GM08714 (cell line): Measurements from ENCODE around the gene PCGF3.
"Not testable (repeated sequence)": the region's sequence is repeated elsewhere in the genome, so short reads cannot be mapped to it uniquely, and the experiment has no call there.

Source experiments
- H3K4me3 ChIP-seq: fragments of 200-500 bp; sonication (Bioruptor generic); 2 replicates; pipeline ENCODE4 v1.5.1; 2014; ENCODE audit warnings: mild to moderate bottlenecking, low read length, inconsistent platforms
- ZNF274 ChIP-seq: IDR thresholded peaks from 2 replicates; pipeline ENCODE4 v1.6.1; 2012; ENCODE audit warnings: mild to moderate bottlenecking, low read depth, low read length

Gene PCGF3

DNA sequence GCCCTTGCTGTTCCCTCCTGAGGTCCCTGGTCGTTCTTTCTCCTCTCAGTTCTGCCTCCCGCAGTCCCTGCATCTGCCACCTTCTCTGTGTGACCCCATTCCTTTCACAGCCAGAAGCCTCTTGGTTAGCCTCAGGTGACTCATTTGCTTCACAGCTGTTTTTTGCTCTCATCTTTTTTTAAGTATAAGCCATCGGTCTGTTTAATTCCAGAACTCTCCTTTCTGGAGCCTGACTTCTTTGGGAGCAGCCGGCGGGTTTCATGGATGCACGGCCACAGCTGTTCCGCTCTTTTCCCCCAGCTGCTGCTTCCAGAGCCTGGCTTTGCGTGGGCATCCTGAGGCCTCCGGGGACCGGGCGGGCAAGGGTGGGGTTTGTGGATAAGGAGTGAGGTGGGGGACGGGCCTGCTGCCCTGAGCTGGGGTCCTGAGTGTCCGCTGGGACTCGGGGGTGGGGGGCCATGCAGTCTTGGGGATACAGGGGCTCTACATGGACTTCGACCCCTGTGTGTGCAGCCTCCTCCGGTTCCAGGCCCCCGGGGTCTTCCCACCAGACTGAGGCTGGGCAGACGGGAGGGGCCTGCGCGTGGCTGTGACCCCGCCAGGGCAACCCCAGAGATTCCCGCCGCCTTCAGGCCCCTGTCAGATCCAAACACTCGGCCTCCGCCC lies 46.7 kb downstream of the PCGF3 start:
- TF ChIP-seq ZNF274 = no peak
- H3K4me3 ChIP-seq = no peak overlapping the region

DNA sequence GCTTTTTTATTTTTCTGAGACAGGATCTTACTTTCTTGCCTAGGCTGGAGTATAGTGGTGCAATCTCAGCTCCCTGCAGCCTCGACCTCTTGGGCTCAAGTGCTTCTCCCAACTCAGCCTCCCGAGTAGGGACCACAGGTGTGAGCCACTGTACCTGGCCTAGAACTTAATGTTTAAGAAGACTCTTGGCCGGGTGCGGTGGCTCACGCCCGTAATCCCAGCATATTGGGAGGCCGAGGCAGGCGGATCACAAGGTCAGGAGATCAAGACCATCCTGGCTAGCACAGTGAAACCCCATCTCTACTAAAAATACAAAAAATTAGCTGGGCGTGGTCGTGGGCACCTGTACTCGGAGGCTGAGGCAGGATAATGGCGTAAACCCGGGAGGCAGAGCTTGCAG lies 47.6 kb downstream of the PCGF3 start:
- H3K4me3 ChIP-seq = not testable (repeated sequence)

DNA sequence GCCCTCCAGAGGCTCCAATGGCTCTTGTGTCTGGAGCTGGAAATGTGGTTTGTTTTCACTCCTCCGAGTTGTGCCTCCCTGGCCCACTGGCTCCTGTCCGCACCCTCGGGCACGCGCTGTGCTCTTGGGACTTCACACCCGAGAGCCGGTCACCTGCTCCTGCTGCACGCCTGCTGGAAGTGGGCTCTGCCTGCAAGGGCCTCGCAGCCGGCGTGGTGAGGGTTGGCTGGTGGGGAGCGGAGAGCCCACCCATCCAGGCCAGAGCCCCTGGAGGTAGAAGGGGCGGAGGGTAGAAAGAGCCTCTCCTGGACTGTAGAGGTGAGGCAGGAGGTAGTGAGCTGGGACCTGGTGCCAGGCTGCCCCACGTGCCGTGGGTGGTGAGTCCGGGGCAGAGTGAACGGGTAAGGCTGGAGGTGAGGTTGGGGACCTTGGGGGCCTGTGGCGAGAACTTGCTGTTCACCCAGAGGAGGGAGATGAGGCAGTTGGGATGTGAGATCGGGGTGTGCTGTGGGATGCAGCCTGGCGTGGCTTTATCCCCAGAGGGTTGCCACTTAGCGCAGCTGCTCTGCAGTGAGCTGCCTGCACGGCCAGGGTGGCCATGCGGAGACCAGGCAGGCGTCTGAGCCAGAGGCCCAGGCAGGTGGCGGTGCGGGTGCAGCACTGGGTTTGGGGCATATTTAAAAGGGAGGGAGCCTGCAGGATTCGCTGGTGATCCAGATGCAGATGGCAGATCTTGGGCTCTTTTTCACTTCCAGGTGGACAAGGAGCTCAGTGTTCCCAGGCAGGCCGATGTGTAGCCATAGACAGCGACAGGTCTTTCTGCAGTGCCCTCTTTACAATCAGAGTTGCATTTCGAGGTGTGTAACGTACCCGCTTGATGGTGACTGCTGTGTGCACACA lies 48.8 kb downstream of the PCGF3 start:
- no peak for TF ChIP-seq ZNF274
- no peak overlapping the region for H3K4me3 ChIP-seq

GRCh38 chr4:757111-757510 lies 51.5 kb downstream of the PCGF3 start:
- no peak for TF ChIP-seq ZNF274
- no peak overlapping the region for H3K4me3 ChIP-seq

GRCh38 chr4:759810-760209 lies 54.2 kb downstream of the PCGF3 start:
- peak overlapping the region; percentile 86 for H3K4me3 ChIP-seq

DNA sequence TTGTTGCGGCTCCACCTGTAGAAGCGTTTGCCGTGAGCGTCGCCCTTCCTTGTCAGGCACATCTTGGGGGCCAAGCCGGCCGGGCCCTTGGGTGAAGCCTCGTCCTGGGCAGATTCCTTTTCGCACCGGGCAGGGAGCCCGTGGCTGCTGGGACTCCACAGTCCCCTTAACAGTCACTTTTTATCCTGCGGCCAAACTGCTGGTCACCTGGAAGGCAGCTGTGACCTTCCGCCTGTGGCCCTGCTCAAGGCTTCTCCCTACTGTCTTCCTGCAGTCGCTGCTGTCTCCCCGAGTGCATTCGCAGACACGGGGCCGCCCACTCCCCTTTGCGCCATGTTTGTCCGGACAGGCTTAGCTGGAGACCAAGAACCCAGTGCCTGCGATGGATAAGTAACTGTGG lies 55.0 kb downstream of the PCGF3 start:
- peak overlapping the region; percentile 86; the same call in 1 of the 2 replicates for H3K4me3 ChIP-seq

GRCh38 chr4:761086-761485 lies 55.5 kb downstream of the PCGF3 start:
- no peak for TF ChIP-seq ZNF274
- no peak overlapping the region for H3K4me3 ChIP-seq

More for the DNA sequence above, 55.0 kb downstream of the PCGF3 start:
- no peak for TF ChIP-seq ZNF274

DNA sequence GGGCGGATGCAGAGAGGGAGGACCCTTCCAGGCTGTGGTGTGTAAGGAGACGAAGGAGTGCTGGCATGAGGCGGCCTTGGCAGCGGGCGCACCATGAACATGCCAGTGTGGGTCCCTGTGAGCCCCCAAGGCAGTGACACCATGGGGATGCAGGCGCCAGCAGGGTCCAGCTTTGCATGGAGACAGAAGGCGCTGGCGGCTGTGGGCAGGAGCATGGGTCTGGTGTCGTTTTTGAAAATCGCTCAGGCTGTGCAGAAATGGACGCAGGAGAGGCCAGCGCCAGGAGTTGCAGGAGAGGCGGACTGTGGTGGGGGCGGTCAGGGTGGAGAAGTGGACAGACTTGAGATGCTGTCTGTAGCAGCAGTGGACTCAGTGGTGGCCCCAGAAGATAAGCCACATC lies 56.1 kb downstream of the PCGF3 start:
- TF ChIP-seq ZNF274 = no peak
- no peak overlapping the region for H3K4me3 ChIP-seq

GRCh38 chr4:762211-763190 lies 56.9 kb downstream of the PCGF3 start:
- H3K4me3 ChIP-seq = no peak overlapping the region
- TF ChIP-seq ZNF274 = no peak

DNA sequence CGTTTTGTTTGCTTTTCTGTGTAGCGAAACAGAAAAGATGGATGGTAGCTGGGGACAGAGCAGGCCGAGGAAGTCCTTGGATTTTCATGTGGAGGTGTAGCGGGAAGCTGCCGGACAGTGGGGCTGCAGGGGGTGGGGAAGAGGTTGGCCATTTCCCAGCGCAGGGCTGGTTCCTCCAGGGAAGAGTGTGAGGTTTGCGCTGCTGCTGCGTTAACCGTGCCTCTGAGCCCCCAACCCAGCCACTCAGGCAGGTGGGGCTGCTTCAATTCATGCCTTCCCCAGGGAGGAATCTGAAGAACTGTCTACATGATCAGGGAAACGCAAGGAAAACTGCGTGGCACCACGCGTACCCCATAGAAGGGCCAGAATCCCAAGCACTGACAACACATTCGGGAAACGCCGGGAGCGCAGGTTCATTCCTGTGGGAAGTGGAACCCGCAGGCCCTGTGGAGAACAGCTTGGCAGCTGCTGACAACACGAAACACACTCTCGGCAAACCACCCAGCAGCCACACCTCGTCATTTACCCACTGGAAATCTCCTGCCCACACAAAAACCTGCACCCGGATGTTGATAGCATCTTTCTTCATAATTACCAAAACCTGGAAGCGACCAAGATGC lies 57.7 kb downstream of the PCGF3 start:
- no peak for TF ChIP-seq ZNF274
- no peak overlapping the region for H3K4me3 ChIP-seq

- TF ChIP-seq ZNF274 = no peak
Measured at GRCh38 chr4:763922-764321, 58.3 kb downstream of the PCGF3 start.

GRCh38 chr4:764405-765169 lies 59.0 kb downstream of the PCGF3 start:
- H3K4me3 ChIP-seq = no peak overlapping the region
- no peak for TF ChIP-seq ZNF274

More at GRCh38 chr4:763922-764321, 58.3 kb downstream of the PCGF3 start:
- H3K4me3 ChIP-seq = no peak overlapping the region

GRCh38 chr4:766152-766515 lies 60.5 kb downstream of the PCGF3 start:
- H3K4me3 ChIP-seq = no peak overlapping the region
- TF ChIP-seq ZNF274 = no peak
